Fibroblast of peridontal ligament (primary cell): ENCODE measurements around the gene SPDYE4.

ENCODE experiments used
- DNase-seq: peaks from one replicate; pipeline ENCODE4 v3.0.0-alpha.2; 2010; ENCODE audit errors: extremely low read depth

SPDYE4 gene

GRCh38 chr17:8712698-8713097 lies 45.6 kb downstream of the SPDYE4 start:
- DNase-seq = no peak

DNA sequence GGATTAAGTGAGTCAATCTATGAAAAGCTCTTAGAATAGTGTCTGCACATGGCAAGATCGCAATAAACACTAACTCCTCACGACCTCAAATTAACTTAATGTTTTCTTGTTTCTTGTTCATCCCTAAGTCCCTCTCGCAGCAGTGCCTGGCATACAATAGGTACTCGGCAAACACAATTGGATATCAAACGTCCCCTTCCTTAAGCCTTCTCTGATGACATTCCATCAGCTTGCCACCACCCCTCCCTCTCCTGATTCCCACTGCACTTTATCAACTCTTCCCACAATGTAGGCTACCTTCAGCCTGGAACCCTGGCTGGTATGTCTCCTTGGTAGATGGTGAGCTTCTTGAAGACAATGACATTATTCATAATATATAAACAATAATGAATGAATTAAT lies 47.1 kb downstream of the SPDYE4 start:
- no peak for DNase-seq

- DNase-seq = no peak
These were observed 47.5 kb downstream of the SPDYE4 start for GRCh38 chr17:8710813-8711212.

GRCh38 chr17:8709006-8709405 lies 49.3 kb downstream of the SPDYE4 start:
- no peak for DNase-seq

DNA sequence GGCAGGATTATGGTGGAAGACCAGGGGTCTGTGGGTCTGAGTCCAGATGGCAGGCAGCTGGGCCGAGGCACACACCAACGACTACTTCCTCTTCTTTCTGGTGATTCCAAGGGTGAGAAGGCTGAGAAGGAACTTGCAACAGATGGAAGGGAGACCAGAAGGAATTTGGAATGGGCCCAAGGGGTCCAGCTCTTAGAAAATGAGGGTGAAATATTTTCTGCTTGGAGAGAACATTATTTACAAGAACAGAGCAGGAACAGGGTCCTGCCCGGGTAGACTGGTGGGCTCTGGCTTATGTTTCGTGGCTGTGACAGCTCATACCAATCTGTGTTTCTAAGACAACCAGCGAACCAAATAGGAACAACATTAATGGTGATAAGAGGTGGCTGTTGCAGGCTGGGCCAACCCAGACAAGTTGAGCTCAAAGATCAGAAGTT lies 50.3 kb downstream of the SPDYE4 start:
- DNase-seq = no peak

GRCh38 chr17:8707332-8708024 lies 50.9 kb downstream of the SPDYE4 start:
- DNase-seq = peak; percentile 12

DNA sequence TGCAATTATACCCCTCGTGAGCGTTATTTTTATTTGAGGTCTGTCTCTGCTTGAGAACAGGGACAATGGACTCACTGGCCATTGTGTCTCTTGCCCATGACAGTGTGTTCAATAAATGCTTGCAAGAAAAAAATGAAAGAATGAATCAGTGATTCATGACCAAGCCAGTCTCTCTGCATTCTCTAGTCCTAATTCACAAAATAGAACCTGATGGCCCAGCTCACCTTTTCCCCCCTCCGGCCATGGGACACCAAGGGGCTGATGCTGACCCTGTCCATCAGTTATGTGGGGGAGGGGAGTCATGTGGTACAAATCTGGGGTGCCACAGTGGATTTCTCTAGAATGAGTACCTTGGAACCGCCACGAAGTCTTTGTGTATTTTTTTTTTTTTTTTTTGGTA lies 51.9 kb downstream of the SPDYE4 start:
- no peak for DNase-seq

DNA sequence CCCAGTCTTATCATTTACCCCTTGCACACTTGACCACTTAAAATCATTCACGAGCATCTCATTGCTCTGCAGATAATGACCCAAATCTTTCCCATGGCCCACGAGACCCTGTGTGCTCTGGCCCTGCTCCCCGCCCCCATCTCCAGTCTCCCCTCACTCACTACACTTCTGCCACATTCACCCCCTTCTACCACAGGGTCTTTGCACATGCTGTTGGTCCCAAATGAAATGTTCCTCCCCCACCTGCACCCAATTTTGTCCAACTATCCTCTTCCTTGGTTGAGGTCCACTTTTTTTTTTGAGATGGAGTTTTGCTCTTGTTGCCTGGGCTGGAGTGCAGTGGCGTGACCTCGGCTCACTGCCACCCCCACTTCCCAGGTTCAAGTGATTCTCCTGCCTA lies 52.9 kb downstream of the SPDYE4 start:
- no peak for DNase-seq

DNA sequence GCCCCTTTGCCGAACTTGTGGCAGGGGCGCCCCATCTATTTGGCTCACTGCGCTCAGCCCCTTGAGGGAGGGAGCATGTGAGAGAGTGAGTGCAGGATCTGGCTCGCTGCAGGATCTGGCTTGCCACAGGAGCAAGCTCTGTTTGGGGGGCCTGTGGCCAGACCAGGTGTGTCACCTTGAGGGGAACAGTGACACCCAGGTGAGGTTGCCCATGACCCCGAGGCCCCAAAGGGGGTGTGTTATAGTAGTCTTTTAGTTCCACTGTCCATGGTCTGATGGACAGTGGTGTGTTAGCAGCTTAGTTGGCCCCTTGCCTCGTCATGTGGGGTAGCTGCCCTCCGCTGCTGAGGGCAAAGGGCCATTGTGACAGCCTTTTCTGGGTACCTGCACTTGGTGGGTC lies 55.3 kb downstream of the SPDYE4 start:
- no peak for DNase-seq

DNA sequence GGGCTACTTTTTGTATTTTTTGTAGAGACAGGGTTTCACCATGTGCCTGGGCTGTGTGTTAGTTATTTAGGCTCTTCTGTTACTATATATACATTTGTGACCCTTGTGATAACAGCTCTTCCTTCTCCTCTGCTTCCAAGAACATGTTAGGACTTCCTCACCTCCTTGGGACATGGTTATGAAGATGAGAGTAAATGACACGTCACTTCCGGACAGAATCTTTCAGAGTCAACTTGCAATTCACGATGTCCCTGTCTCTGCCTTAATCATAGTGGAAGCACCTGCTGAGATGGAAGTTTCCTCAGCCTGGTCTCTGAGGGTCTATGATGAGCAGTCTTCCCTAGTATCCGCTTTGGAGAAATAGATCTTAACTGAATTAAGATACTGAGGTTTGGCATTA lies 56.6 kb downstream of the SPDYE4 start:
- no peak for DNase-seq

DNA sequence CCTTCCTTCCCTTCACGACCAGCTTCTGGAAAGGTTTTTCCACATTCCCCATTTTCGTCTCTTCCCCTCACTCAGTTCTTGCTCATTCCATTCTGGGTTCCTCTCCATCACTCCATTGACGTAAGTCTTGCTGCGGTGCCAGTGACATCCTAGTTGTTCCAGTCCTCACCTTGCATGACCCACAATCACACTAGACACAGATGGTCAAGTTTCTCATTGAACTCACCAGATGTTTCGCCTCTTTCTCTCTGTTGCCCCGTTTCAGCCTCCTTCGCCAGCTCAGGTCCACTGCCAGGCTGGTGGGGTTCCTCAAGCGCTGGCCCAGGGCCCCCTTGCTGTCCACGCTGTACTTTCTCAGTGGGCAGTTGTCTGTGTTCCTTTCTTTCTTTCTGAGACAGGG lies 57.1 kb downstream of the SPDYE4 start:
- DNase-seq = no peak
